Measurements from ENCODE around the gene WDR18.
"Not testable (repeated sequence)": the region's sequence is repeated elsewhere in the genome, so short reads cannot be mapped to it uniquely, and the experiment has no call there.

Gene WDR18

DNA sequence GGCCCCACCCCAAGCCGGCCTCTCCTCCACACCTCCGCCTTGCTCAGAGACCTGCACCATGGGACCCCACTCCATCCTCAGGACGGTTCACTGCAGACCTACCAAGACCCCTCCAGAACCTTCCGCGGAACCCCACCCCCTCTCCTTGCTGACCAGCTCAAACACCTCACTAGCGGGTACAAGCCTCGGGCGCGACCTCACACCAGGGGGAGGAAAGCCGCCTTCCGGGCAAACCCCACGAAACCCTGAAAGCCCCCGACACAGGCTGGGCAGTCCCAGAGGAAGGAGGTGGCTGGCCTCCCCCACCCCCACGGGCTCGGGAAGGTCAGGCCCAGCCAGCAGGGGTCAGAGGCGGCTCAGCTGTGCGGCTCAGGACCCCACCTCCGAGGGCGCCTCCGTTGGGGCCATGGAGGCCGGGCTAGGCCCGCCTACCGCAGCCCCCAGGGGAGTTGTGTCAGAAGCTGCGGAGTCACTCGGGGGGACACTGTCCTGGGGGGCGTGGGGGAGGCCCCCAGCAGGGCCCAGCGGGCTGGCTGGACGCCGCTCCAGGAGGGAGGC lies 25.9 kb downstream of the WDR18 start:
- no peak for DNase-seq

- DNase-seq, result no peak
Observed at GRCh38 chr19:1010586-1011510, 26.7 kb downstream of the WDR18 start.

GRCh38 chr19:1011831-1012333 lies 27.7 kb downstream of the WDR18 start:
- DNase-seq, result no peak

DNA sequence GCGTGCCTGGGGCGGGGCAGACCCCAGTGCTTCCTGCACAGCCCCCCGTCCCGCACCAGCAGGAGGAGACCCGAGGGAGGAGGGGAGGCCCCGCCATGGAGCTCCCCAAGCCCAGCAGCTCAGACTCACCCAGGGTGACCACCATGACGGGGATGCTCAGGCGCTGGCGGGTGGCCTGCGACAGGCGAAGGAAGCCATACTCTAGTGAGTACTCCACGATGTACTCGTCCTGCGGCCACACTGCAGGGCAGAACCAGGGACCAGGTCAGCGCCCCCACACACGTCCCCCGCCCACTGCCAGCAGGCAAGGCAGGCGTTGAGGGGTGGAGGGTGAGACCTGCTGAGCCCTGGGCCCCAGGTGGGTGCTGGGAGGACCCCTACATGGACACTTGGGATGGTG lies 28.2 kb downstream of the WDR18 start:
- DNase-seq, result no peak

GRCh38 chr19:1013218-1013617 lies 29.1 kb downstream of the WDR18 start:
- DNase-seq, result no peak

GRCh38 chr19:1014161-1015060 lies 30.3 kb downstream of the WDR18 start:
- DNase-seq, result no peak

- no peak for DNase-seq
Observed at GRCh38 chr19:1015061-1015781, 31.1 kb downstream of the WDR18 start.

- DNase-seq, result no peak
Observed at GRCh38 chr19:1015782-1016646, 31.9 kb downstream of the WDR18 start.

DNA sequence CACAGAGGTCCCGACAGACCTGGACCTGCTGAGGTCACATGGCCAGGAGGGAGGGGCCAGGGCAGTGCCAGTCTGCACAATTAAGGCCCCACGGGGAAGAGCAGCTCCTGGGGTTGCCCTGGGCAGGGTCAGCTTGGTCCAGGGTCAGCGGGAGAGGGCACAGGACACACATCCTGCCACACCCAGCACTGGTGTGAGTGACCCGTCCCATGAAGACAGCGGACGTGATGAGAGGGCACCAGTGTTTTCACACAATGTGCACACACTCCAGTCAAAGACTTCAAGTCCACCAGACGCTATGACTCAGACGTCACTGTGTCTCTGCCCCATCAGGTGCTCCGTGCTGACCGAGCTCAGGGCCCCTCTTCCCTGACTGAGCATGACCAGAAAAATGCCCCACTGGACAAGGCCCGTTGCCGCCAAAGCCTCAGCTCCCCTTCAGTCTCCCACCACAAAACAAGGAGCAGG lies 32.5 kb downstream of the WDR18 start:
- no peak for DNase-seq

- no peak for DNase-seq
Observed at GRCh38 chr19:1017115-1017905, 33.2 kb downstream of the WDR18 start.

DNA sequence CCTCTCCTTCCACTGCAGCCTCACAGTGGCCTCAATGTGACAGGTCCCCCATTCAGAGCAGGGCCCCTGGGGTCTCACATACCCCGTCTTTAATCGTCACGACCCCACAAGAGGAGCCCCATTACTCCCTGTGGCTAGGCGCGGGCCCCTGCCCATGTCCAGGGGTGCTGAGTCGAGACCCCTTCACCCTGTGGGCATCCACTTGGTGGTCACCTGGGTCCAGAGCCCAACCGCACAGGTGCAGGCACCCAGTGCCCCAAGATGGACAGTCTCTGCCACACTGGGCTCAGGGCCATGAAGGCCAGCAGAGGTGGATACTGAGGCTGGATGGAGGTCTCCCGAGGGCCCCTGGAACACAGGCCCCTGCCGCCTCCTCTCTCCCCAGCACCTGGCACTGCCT lies 33.8 kb downstream of the WDR18 start:
- no peak for DNase-seq

GRCh38 chr19:1018393-1018792 lies 34.2 kb downstream of the WDR18 start:
- DNase-seq, result no peak

DNA sequence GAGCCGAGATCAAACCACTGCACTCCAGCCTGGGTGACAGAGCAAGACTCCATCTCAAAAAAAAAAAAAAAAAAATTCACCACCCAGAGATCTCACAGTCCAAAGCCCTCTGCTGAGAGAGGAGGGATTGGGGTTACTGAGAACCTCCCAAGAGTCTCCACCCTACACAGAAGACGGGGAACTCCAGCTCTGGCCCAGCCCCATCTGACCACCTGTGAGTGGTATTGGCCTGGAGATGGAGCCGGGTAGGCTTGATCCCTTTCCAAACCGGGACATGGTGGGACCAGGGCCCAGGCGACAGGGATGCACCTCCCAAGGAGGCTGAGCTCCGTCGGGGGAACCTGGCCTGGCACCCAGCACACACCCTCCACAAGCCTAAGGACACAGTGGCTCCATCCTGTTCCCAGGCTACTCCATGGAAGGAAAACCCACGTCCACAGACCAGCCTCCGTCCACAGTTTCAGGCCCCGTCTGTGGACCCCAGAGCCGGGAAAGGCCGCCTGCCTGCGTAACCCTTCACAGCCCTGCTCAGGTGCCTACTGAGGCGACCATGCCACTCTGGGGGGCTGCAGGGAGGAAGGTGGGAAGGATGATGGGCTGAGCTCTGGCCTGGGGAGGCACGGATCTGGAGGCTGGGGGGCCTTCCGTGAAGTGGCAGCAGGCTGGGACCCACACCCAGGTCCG lies 34.9 kb downstream of the WDR18 start:
- DNase-seq, result no peak

DNA sequence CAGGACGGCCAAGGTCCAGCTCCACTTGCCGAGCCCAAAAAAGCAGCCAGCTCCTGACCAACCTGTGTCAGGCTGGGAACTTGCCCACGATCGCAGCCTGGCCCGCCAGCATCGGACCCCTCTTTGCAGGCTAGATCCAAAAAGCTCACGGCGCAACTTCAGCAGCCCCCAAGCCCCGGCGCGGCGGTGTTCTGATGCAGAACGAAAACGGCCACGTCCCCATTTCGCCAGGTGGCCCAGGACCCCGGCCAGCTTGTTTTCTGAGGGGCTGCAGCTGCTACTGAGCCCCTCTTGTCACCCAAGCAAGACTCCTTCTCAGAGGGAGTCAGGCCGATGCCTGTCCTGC lies 35.4 kb downstream of the WDR18 start:
- DNase-seq, result no peak

- DNase-seq, result no peak
Observed at GRCh38 chr19:1019980-1020867, 36.1 kb downstream of the WDR18 start.

GRCh38 chr19:1020868-1021425 lies 36.8 kb downstream of the WDR18 start, which contains the start of gene TMEM259:
TSS of gene TMEM259 (minus strand) at chr19:1021123. CDS start at chr19:1020996, 127 bp downstream.
- peak; percentile 87 for DNase-seq

DNA sequence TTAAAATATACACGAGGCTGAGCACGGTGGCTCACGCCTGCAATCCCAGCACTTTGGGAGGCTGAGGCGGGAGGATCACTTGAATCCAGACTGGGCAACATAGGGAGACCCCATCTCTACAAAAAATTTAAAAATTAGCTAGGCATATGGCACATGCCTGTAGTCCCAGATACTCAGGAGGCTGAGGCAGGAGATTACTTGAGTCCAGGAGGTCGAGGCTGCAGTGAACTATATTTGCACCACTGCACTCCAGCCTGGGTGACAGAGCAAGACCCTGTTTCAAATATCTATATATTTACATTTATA lies 39.7 kb downstream of the WDR18 start:
- not testable (repeated sequence) for DNase-seq

DNA sequence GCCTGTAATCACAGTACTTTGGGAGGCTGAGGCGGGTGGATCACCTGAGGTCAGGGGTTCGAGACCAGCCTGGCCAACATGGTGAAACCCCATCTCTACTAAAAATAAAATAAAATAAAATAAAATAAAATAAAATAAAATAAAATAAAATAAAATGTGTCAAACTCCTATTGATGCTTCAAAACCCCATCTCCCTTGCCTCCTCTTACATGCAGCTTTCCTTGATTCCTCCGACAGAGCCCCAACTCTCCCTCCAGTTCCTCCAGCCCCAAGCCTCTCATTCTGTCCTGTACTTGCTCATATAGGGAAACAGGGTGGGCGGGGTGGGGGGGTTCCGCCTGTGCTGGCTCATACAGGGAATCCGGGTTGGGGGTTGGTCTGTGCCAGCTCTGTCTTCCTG lies 40.9 kb downstream of the WDR18 start:
- DNase-seq, result not testable (repeated sequence)

Measured in NCI-H510A treated with DMSO at 0.1 percent for 48 hours (cell line).